Measurements from ENCODE around the gene FLT3LG. TPM values are rescaled to one million over a fixed set of nuclear protein-coding genes. Genes with fewer than 3 reads are reported as not detected.

Gene FLT3LG
- total RNA-seq, 2 donors from 2014 or later, result 33.5 to 80.4 TPM

GRCh38 chr19:49475995-49476880 lies 2.2 kb downstream of the FLT3LG start:
- peaks cover 19 to 33% of the 10 kb centered on the region in 2 donors for H3K4me1 Mint-ChIP-seq (ENCODE audit: low read depth in 2 of 2)
- no peaks in the 10 kb centered on the region for H3K27me3 Mint-ChIP-seq
- peak overlapping the region; percentile 91 to 99 for H3K27ac Mint-ChIP-seq
- ATAC-seq (peak in 1 of 2 donors; percentile 41), DNase-seq (ENCODE audit: low spot score) (peak; percentile 62)
- H3K4me3 Mint-ChIP-seq, result peak overlapping the region; percentile 89
- no peaks in the 10 kb centered on the region for H3K36me3 Mint-ChIP-seq
- H3K9me3 Mint-ChIP-seq, result no peaks in the 10 kb centered on the region

GRCh38 chr19:49479975-49480628 lies 6.1 kb downstream of the FLT3LG start:
- no peaks in the 10 kb centered on the region for H3K27me3 Mint-ChIP-seq
- peaks cover 11 to 14% of the 10 kb centered on the region in 2 donors for H3K4me1 Mint-ChIP-seq (ENCODE audit: low read depth in 2 of 2)

GRCh38 chr19:49481020-49481683 lies 7.1 kb downstream of the FLT3LG start:
- peak overlapping the region in 1 of 2 donors; percentile 33 for H3K27ac Mint-ChIP-seq
- peaks cover 4 to 7% of the 10 kb centered on the region in 2 donors for H3K4me1 Mint-ChIP-seq (ENCODE audit: low read depth in 2 of 2)

More at GRCh38 chr19:49479975-49480628, 6.1 kb downstream of the FLT3LG start:
- Mint-ChIP-seq H3K9me3 (no peaks in the 10 kb centered on the region), H3K36me3 (no peaks in the 10 kb centered on the region), H3K27ac (no peak overlapping the region), H3K4me3 (no peak overlapping the region)
- no peak for DNase-seq (ENCODE audit: low spot score)
- ATAC-seq, result no peak

GRCh38 chr19:49486232-49486631 lies 12.2 kb downstream of the FLT3LG start:
- peaks cover 18% of the 10 kb centered on the region for H3K36me3 Mint-ChIP-seq
- peak overlapping the region; percentile 55 for H3K4me3 Mint-ChIP-seq
- H3K27ac Mint-ChIP-seq, result peak overlapping the region; percentile 72 to 96
- no peak for DNase-seq (ENCODE audit: low spot score)
- H3K9me3 Mint-ChIP-seq, result no peaks in the 10 kb centered on the region
- no peaks in the 10 kb centered on the region for H3K27me3 Mint-ChIP-seq
- peaks cover 25 to 36% of the 10 kb centered on the region in 2 donors for H3K4me1 Mint-ChIP-seq (ENCODE audit: low read depth in 2 of 2)
- ATAC-seq, result no peak

More at GRCh38 chr19:49481020-49481683, 7.1 kb downstream of the FLT3LG start:
- no peak overlapping the region for H3K4me3 Mint-ChIP-seq
- H3K9me3 Mint-ChIP-seq, result no peaks in the 10 kb centered on the region
- no peaks in the 10 kb centered on the region for H3K36me3 Mint-ChIP-seq
- ATAC-seq, result no peak
- H3K27me3 Mint-ChIP-seq, result no peaks in the 10 kb centered on the region
- no peak for DNase-seq (ENCODE audit: low spot score)

GRCh38 chr19:49486710-49487276 lies 12.8 kb downstream of the FLT3LG start:
- Mint-ChIP-seq H3K36me3 (peaks cover 18% of the 10 kb centered on the region), H3K27me3 (no peaks in the 10 kb centered on the region)

GRCh38 chr19:49487277-49488045 lies 13.4 kb downstream of the FLT3LG start, which contains the start of gene RPL13A:
Gene RPL13A (plus strand): TSS chr19:49487608. CDS start chr19:49487630, 22 bp downstream.
- Mint-ChIP-seq H3K27me3 (no peaks in the 10 kb centered on the region), H3K9me3 (no peaks in the 10 kb centered on the region), H3K27ac (peak within 1 kb of the TSS; percentile 96 to 99), H3K4me1 (ENCODE audit: low read depth in 2 of 2) (peaks cover 35 to 38% of the 10 kb centered on the region in 2 donors), H3K4me3 (peak within 1 kb of the TSS; percentile 98), H3K36me3 (peaks cover 24% of the 10 kb centered on the region)
- DNase-seq (ENCODE audit: low spot score) (peak; percentile 100), ATAC-seq (peak; percentile 97 to 98)

More at GRCh38 chr19:49486710-49487276, 12.8 kb downstream of the FLT3LG start:
- DNase-seq (ENCODE audit: low spot score) (no peak), ATAC-seq (no peak)
- H3K4me3 Mint-ChIP-seq, result peak overlapping the region; percentile 98
- H3K4me1 Mint-ChIP-seq (ENCODE audit: low read depth in 2 of 2), result peaks cover 28 to 36% of the 10 kb centered on the region in 2 donors
- H3K27ac Mint-ChIP-seq, result peak overlapping the region; percentile 96 to 99
- no peaks in the 10 kb centered on the region for H3K9me3 Mint-ChIP-seq

- Mint-ChIP-seq H3K36me3 (peaks cover 31% of the 10 kb centered on the region), H3K9me3 (no peaks in the 10 kb centered on the region), H3K4me3 (peak overlapping the region; percentile 98), H3K4me1 (ENCODE audit: low read depth in 2 of 2) (peaks cover 43 to 45% of the 10 kb centered on the region in 2 donors), H3K27ac (peak overlapping the region; percentile 96 to 99), H3K27me3 (no peaks in the 10 kb centered on the region)
- ATAC-seq (no peak), DNase-seq (ENCODE audit: low spot score) (no peak)
Observed at GRCh38 chr19:49488046-49488862, 14.2 kb downstream of the FLT3LG start.

- peak overlapping the region; percentile 98 for H3K4me3 Mint-ChIP-seq
- ATAC-seq, result no peak
- peaks cover 43 to 45% of the 10 kb centered on the region in 2 donors for H3K4me1 Mint-ChIP-seq (ENCODE audit: low read depth in 2 of 2)
- H3K27me3 Mint-ChIP-seq, result no peaks in the 10 kb centered on the region
- H3K9me3 Mint-ChIP-seq, result no peaks in the 10 kb centered on the region
- H3K36me3 Mint-ChIP-seq, result peaks cover 31% of the 10 kb centered on the region
- no peak for DNase-seq (ENCODE audit: low spot score)
- H3K27ac Mint-ChIP-seq, result peak overlapping the region; percentile 96 to 99
Observed at GRCh38 chr19:49488863-49489537, 15.0 kb downstream of the FLT3LG start.

- Mint-ChIP-seq H3K36me3 (peaks cover 31% of the 10 kb centered on the region), H3K27ac (peak overlapping the region; percentile 96 to 99), H3K4me1 (ENCODE audit: low read depth in 2 of 2) (peaks cover 43 to 45% of the 10 kb centered on the region in 2 donors), H3K4me3 (peak overlapping the region; percentile 98), H3K9me3 (no peaks in the 10 kb centered on the region), H3K27me3 (no peaks in the 10 kb centered on the region)
- no peak for DNase-seq (ENCODE audit: low spot score)
- no peak for ATAC-seq
Observed at GRCh38 chr19:49489601-49490167, 15.7 kb downstream of the FLT3LG start.

- Mint-ChIP-seq H3K27me3 (no peaks in the 10 kb centered on the region), H3K9me3 (no peaks in the 10 kb centered on the region), H3K4me3 (peak overlapping the region; percentile 98), H3K4me1 (ENCODE audit: low read depth in 2 of 2) (peaks cover 43 to 45% of the 10 kb centered on the region in 2 donors), H3K36me3 (peaks cover 31% of the 10 kb centered on the region), H3K27ac (peak overlapping the region; percentile 96 to 99)
- ATAC-seq (no peak), DNase-seq (ENCODE audit: low spot score) (no peak)
Observed at GRCh38 chr19:49490287-49491029, 16.4 kb downstream of the FLT3LG start.
